IgD-negative memory B cell (primary cell): Measurements from ENCODE around the gene FOXD2. TPM values are rescaled to one million over a fixed set of nuclear protein-coding genes. Genes with fewer than 3 reads are reported as not detected.
A peak's percentile ranks its signal among the peaks of the same experiment; 100 is the strongest.

ENCODE experiments used
- H3K27ac Mint-ChIP-seq, 3 donors: one replicate each; pipeline ENCODE4 v1.8.0; 2020 to 2022; ENCODE audit warnings: mild to moderate bottlenecking in 3 of 3, mixed read lengths in 3 of 3, moderate library complexity in 1 of 3
- H3K27me3 Mint-ChIP-seq: one replicate; pipeline ENCODE4 v1.8.0; 2021; ENCODE audit warnings: mixed read lengths
- H3K36me3 Mint-ChIP-seq: one replicate; pipeline ENCODE4 v1.8.0; 2020; ENCODE audit warnings: mild to moderate bottlenecking, mixed read lengths
- H3K4me1 Mint-ChIP-seq, 3 donors: one replicate each; pipeline ENCODE4 v1.8.0; 2020 to 2022; ENCODE audit warnings: mixed read lengths in 3 of 3, mild to moderate bottlenecking in 1 of 3
- H3K4me3 Mint-ChIP-seq, 4 donors: one replicate each; pipeline ENCODE4 v1.8.0; 2020 to 2022; ENCODE audit warnings: mild to moderate bottlenecking in 4 of 4, mixed read lengths in 4 of 4, moderate library complexity in 3 of 4
- H3K9me3 Mint-ChIP-seq, 3 donors: one replicate each; pipeline ENCODE4 v1.8.0; 2020 to 2021; ENCODE audit warnings: mixed read lengths in 3 of 3, mild to moderate bottlenecking in 1 of 3
- polyA plus RNA-seq: library from polyadenylated mRNA; unstranded; fragments of 300-500 nt; fragmentation: Illumina TruSeq; gene quantifications from one replicate; pipeline ENCODE4 v1.2.3, GENCODE V29; 2021

The FOXD2 gene
- polyA plus RNA-seq, 1 donor from 2014 or later, result 0.04 TPM

- Mint-ChIP-seq H3K4me3 (peak overlapping the region; percentile 44 to 82 (median 70)), H3K36me3 (no peaks in the 10 kb centered on the region), H3K4me1 (peaks cover 18 to 30% (median 25%) of the 10 kb centered on the region in 3 donors), H3K27me3 (peaks cover 38% of the 10 kb centered on the region), H3K27ac (peak overlapping the region; percentile 31 to 75 (median 39)), H3K9me3 (no peaks in the 10 kb centered on the region)
Observed at GRCh38 chr1:47432071-47433036, 5.5 kb upstream of the FOXD2 start.

- peaks cover 35% of the 10 kb centered on the region for H3K27me3 Mint-ChIP-seq
- H3K27ac Mint-ChIP-seq, result peak overlapping the region in 2 of 3 donors; percentile 39 to 75
- H3K36me3 Mint-ChIP-seq, result no peaks in the 10 kb centered on the region
- H3K9me3 Mint-ChIP-seq, result no peaks in the 10 kb centered on the region
- H3K4me1 Mint-ChIP-seq, result peaks cover 18 to 30% (median 25%) of the 10 kb centered on the region in 3 donors
- H3K4me3 Mint-ChIP-seq, result peak overlapping the region in 3 of 4 donors; percentile 60 to 82 (median 81)
Observed at GRCh38 chr1:47433037-47433421, 4.8 kb upstream of the FOXD2 start.

- H3K36me3 Mint-ChIP-seq, result no peaks in the 10 kb centered on the region
- H3K27me3 Mint-ChIP-seq, result peaks cover 37% of the 10 kb centered on the region
- no peaks in the 10 kb centered on the region for H3K9me3 Mint-ChIP-seq
- H3K4me1 Mint-ChIP-seq, result peaks cover 18 to 30% (median 25%) of the 10 kb centered on the region in 3 donors
- H3K27ac Mint-ChIP-seq, result peak overlapping the region in 1 of 3 donors; percentile 75
- peak overlapping the region in 2 of 4 donors; percentile 88 to 97 for H3K4me3 Mint-ChIP-seq
Observed at GRCh38 chr1:47433477-47434050, 4.3 kb upstream of the FOXD2 start.

- Mint-ChIP-seq H3K4me3 (peak overlapping the region in 2 of 4 donors; percentile 88 to 97), H3K4me1 (peaks cover 18 to 30% (median 25%) of the 10 kb centered on the region in 3 donors), H3K27ac (peak overlapping the region; percentile 18 to 80 (median 59)), H3K36me3 (no peaks in the 10 kb centered on the region), H3K27me3 (peaks cover 37% of the 10 kb centered on the region), H3K9me3 (no peaks in the 10 kb centered on the region)
Observed at GRCh38 chr1:47434051-47434842, 3.6 kb upstream of the FOXD2 start.

- peaks cover 18 to 30% (median 25%) of the 10 kb centered on the region in 3 donors for H3K4me1 Mint-ChIP-seq
- H3K27me3 Mint-ChIP-seq, result peaks cover 37% of the 10 kb centered on the region
- no peaks in the 10 kb centered on the region for H3K36me3 Mint-ChIP-seq
- H3K27ac Mint-ChIP-seq, result peak overlapping the region in 2 of 3 donors; percentile 91 to 94
- H3K4me3 Mint-ChIP-seq, result peak overlapping the region; percentile 82 to 97 (median 94)
- H3K9me3 Mint-ChIP-seq, result no peaks in the 10 kb centered on the region
Observed at GRCh38 chr1:47435506-47436303, 2.1 kb upstream of the FOXD2 start.

GRCh38 chr1:47436304-47436978 is 1.4 kb upstream of the FOXD2 start:
- H3K27ac Mint-ChIP-seq, result peak overlapping the region in 2 of 3 donors; percentile 91 to 94
- no peaks in the 10 kb centered on the region for H3K36me3 Mint-ChIP-seq
- peak overlapping the region; percentile 82 to 97 (median 94) for H3K4me3 Mint-ChIP-seq
- H3K4me1 Mint-ChIP-seq, result peaks cover 15 to 26% (median 25%) of the 10 kb centered on the region in 3 donors
- no peaks in the 10 kb centered on the region for H3K9me3 Mint-ChIP-seq
- peaks cover 32% of the 10 kb centered on the region for H3K27me3 Mint-ChIP-seq

- Mint-ChIP-seq H3K27ac (peak overlapping the region in 2 of 3 donors; percentile 91 to 94), H3K9me3 (no peaks in the 10 kb centered on the region), H3K4me1 (peaks cover 15 to 26% (median 22%) of the 10 kb centered on the region in 3 donors), H3K36me3 (no peaks in the 10 kb centered on the region), H3K27me3 (peaks cover 31% of the 10 kb centered on the region), H3K4me3 (peak overlapping the region; percentile 82 to 97 (median 94))
Observed at GRCh38 chr1:47436979-47437446, 831 bp upstream of the FOXD2 start.

- Mint-ChIP-seq H3K9me3 (no peaks in the 10 kb centered on the region), H3K36me3 (no peaks in the 10 kb centered on the region), H3K4me1 (peaks cover 7 to 15% (median 14%) of the 10 kb centered on the region in 3 donors), H3K4me3 (peak overlapping the region; percentile 66 to 94 (median 81)), H3K27ac (peak overlapping the region in 1 of 3 donors; percentile 80), H3K27me3 (peaks cover 17% of the 10 kb centered on the region)
Observed at GRCh38 chr1:47438165-47439016, 547 bp downstream of the FOXD2 start.

GRCh38 chr1:47439017-47439818 is 1.4 kb downstream of the FOXD2 start:
- Mint-ChIP-seq H3K27me3 (peaks cover 11% of the 10 kb centered on the region), H3K4me3 (peak overlapping the region in 2 of 4 donors; percentile 13 to 85), H3K27ac (peak overlapping the region in 2 of 3 donors; percentile 67 to 92), H3K4me1 (peaks cover 9 to 12% (median 12%) of the 10 kb centered on the region in 3 donors), H3K9me3 (peaks cover 0 to 3% (median 0%) of the 10 kb centered on the region in 3 donors), H3K36me3 (no peaks in the 10 kb centered on the region)

- peak overlapping the region in 2 of 3 donors; percentile 67 to 92 for H3K27ac Mint-ChIP-seq
- peaks cover 0 to 8% (median 2%) of the 10 kb centered on the region in 3 donors for H3K9me3 Mint-ChIP-seq
- H3K4me1 Mint-ChIP-seq, result peaks cover 10 to 14% (median 13%) of the 10 kb centered on the region in 3 donors
- H3K27me3 Mint-ChIP-seq, result peaks cover 16% of the 10 kb centered on the region
- peak overlapping the region in 1 of 4 donors; percentile 85 for H3K4me3 Mint-ChIP-seq
- no peaks in the 10 kb centered on the region for H3K36me3 Mint-ChIP-seq
Observed at GRCh38 chr1:47439819-47440598, 2.2 kb downstream of the FOXD2 start.

- peaks cover 0 to 10% (median 2%) of the 10 kb centered on the region in 3 donors for H3K9me3 Mint-ChIP-seq
- no peak overlapping the region for H3K4me3 Mint-ChIP-seq
- no peak overlapping the region for H3K27ac Mint-ChIP-seq
- peaks cover 8 to 17% (median 17%) of the 10 kb centered on the region in 3 donors for H3K4me1 Mint-ChIP-seq
- H3K36me3 Mint-ChIP-seq, result no peaks in the 10 kb centered on the region
- H3K27me3 Mint-ChIP-seq, result peaks cover 21% of the 10 kb centered on the region
Observed at GRCh38 chr1:47440599-47441081, 2.8 kb downstream of the FOXD2 start.
